K562 (cell line): ENCODE results near the gene ZSCAN5C. TPM values are rescaled to one million over a fixed set of nuclear protein-coding genes. Genes with fewer than 3 reads are reported as not detected.
A peak's percentile ranks its signal among the peaks of the same experiment; 100 is the strongest.

Experiments used
- ATAC-seq: fragments of 200-7000 bp; cut with Tn5 transposase; 3 replicates; pipeline ENCODE4 v1.9.1; 2020; ENCODE audit warnings: moderate library complexity
- BruUV-seq: library from RNA; stranded (reverse); fragments of 400-500 nt; replicated peaks from 2 replicates; lab custom pipeline; 2021; lab: Mats Ljungman, UMichigan
- CTCF ChIA-PET: fragments of 300-600 bp; formaldehyde crosslinking; extraction: SDS; loops from one replicate; lab custom pipeline; 2021; ENCODE audit warnings: low intra/inter-chr PET ratio; lab: Yijun Ruan, JAX
- POLR2A ChIA-PET: fragments of 300-600, 350-650 bp; sonication (Branson Sonifier 250); formaldehyde crosslinking; extraction: SDS; loops from one replicate; lab custom pipeline; 2021; ENCODE audit warnings: antibody characterized with exemption, inconsistent platforms; lab: Yijun Ruan, JAX
- DNase-seq, 4 experiments: peaks; one replicate each; pipeline versions ENCODE4 v3.0.0 to v3.0.0-alpha.2; 2011 to 2018; ENCODE audit warnings: low spot score in 3 of 4, mixed read lengths in 3 of 4; ENCODE audit errors: extremely low read depth in 1 of 4
- FAIRE-seq: peaks from 2 replicates; lab custom pipeline; 2011; peaks lifted over from hg19 to GRCh38; lab: Jason Lieb, UNC
- H2AFZ ChIP-seq: 2 replicates; pipeline ENCODE4 v1.6.0; 2011; ENCODE audit warnings: low read depth, low read length, control low read depth, inconsistent platforms
- H3K27ac ChIP-seq: fragments of 200-600 bp; 3 replicates; pipeline ENCODE4 v1.8.0; 2011; ENCODE audit warnings: low read depth, mild to moderate bottlenecking, control low read depth, inconsistent platforms, low read length, moderate library complexity, mixed read lengths; ENCODE audit errors: extremely low read depth
- H3K27me3 ChIP-seq, 2 experiments: fragments of 300-600 bp in 1 of 2; 2 replicates in 1 of 2; 3 replicates in 1 of 2; pipeline versions ENCODE4 v1.6.0 to v1.8.0; 2011; ENCODE audit warnings: inconsistent platforms in 2 of 2, low read length in 2 of 2, mild to moderate bottlenecking in 1 of 2, mixed read lengths in 1 of 2, moderate library complexity in 1 of 2; ENCODE audit not compliant: control insufficient read depth in 2 of 2, insufficient read depth in 2 of 2
- H3K36me3 ChIP-seq: fragments of 300-600 bp; 3 replicates; pipeline ENCODE4 v1.8.0; 2011; ENCODE audit warnings: mild to moderate bottlenecking, low read length, inconsistent platforms; ENCODE audit not compliant: control insufficient read depth, insufficient read depth
- H3K4me1 ChIP-seq, 2 experiments: fragments of 200-600 bp in 1 of 2; replicated peaks in 1 of 2; 2 replicates in 1 of 2; 3 replicates in 1 of 2; pipeline versions ENCODE4 v1.5.1 to v1.8.0; 2011; ENCODE audit warnings: inconsistent platforms in 2 of 2, low read length in 2 of 2, mild to moderate bottlenecking in 1 of 2, mixed read lengths in 1 of 2, moderate library complexity in 1 of 2; ENCODE audit not compliant: control insufficient read depth in 2 of 2, insufficient read depth in 2 of 2
- H3K4me2 ChIP-seq: 2 replicates; pipeline ENCODE4 v1.6.1; 2011; ENCODE audit warnings: low read length, control low read depth, inconsistent platforms, mixed read lengths; ENCODE audit not compliant: insufficient read depth
- H3K4me3 ChIP-seq: fragments of 200-600 bp; sonication (generic), shearing (Covaris generic); 2 replicates; pipeline ENCODE4 v1.5.1; 2016; ENCODE audit warnings: control low read depth, inconsistent platforms
- H3K79me2 ChIP-seq: fragments of 200-600 bp; 3 replicates; pipeline ENCODE4 v1.8.0; 2011; ENCODE audit warnings: low read length, inconsistent platforms; ENCODE audit not compliant: control insufficient read depth, insufficient read depth
- H3K9ac ChIP-seq, 2 experiments: 2 replicates each; pipeline versions ENCODE4 v1.6.0 to v1.6.1; 2011; ENCODE audit warnings: low read depth in 2 of 2, low read length in 2 of 2, control low read depth in 1 of 2, inconsistent platforms in 1 of 2, mild to moderate bottlenecking in 1 of 2, mixed read lengths in 1 of 2; ENCODE audit not compliant: insufficient read depth in 1 of 2
- H3K9me1 ChIP-seq: one replicate; pipeline ENCODE4 v1.6.0; 2011; ENCODE audit warnings: inconsistent platforms, mild to moderate bottlenecking, low read length, moderate library complexity; ENCODE audit not compliant: control insufficient read depth, insufficient read depth
- H3K9me3 ChIP-seq: replicated peaks from 2 replicates; pipeline ENCODE4 v1.5.1; 2011; ENCODE audit warnings: low read depth, low read length, inconsistent platforms; ENCODE audit not compliant: control insufficient read depth, insufficient read depth
- H4K20me1 ChIP-seq: replicated peaks from 2 replicates; pipeline ENCODE4 v1.6.1; 2011; ENCODE audit warnings: low read length, inconsistent platforms, mixed read lengths; ENCODE audit not compliant: control insufficient read depth, insufficient read depth
- CTCF ChIP-seq, 3 experiments: IDR thresholded peaks in 2 of 3; conservative IDR thresholded peaks in 1 of 3; 2 replicates each; pipeline ENCODE4 v1.5.1; 2011 to 2012; ENCODE audit warnings: low read length in 3 of 3, mild to moderate bottlenecking in 3 of 3, control low read depth in 2 of 3, improper control_type of control experiment in 1 of 3, inconsistent platforms in 1 of 3, low read depth in 1 of 3, mixed read lengths in 1 of 3, moderate library complexity in 1 of 3; ENCODE audit not compliant: insufficient read depth in 2 of 3
- KLF13 ChIP-seq: fragments of 450-650 bp; IDR thresholded peaks from 2 replicates; pipeline ENCODE4 v1.6.1; 2016; ENCODE audit warnings: missing genetic modification characterization, low read depth, mild to moderate bottlenecking, missing compliant biosample characterization, moderate library complexity, borderline replicate concordance
- NEUROD1 ChIP-seq: fragments of 150-350 bp; IDR thresholded peaks from 2 replicates; pipeline ENCODE4 v1.6.1; 2014; ENCODE audit warnings: borderline replicate concordance, low read length, low read depth; ENCODE audit not compliant: partially characterized antibody
- YY1 ChIP-seq, 3 experiments: IDR thresholded peaks; 2 replicates each; pipeline ENCODE4 v1.6.1; 2011; ENCODE audit warnings: low read length in 2 of 3, mild to moderate bottlenecking in 2 of 3, moderate library complexity in 2 of 3, borderline replicate concordance in 1 of 3, control low read depth in 1 of 3, low read depth in 1 of 3; ENCODE audit not compliant: insufficient read depth in 3 of 3, insufficient replicate concordance in 2 of 3, control insufficient read depth in 1 of 3, insufficient read length in 1 of 3; ENCODE audit errors: extremely low read depth in 1 of 3
- ZNF282 ChIP-seq: sonication (generic); formaldehyde crosslinking; IDR thresholded peaks from 2 replicates; pipeline ENCODE4 v1.8.1; 2023; ENCODE audit warnings: missing genetic modification reagents
- ZNF431 ChIP-seq: sonication (generic); formaldehyde crosslinking; IDR thresholded peaks from 2 replicates; pipeline ENCODE4 v1.8.0; 2022; ENCODE audit warnings: mild to moderate bottlenecking, missing genetic modification reagents
- WGBS: fragments of 100-300 bp; shearing (Covaris generic); methylation state at CpG from one replicate; pipeline ENCODE4 v1.1.6; 2016; ENCODE audit warnings: low coverage, mixed read lengths; ENCODE audit not compliant: insufficient coverage; ENCODE audit errors: missing lambda C conversion rate; 5-methylcytosine and 5-hydroxymethylcytosine counted together
- in situ Hi-C: fragments of 300-500 bp; cut with MboI; formaldehyde crosslinking; loops from 4 replicates; pipeline ENCODE4 v1.15.0; 2018; ENCODE audit warnings: inconsistent platforms, mixed read lengths
- intact Hi-C: fragments of 100-400 bp; cut with micrococcal nuclease; formaldehyde crosslinking; loops from 2 replicates; pipeline ENCODE4 v1.14.2; 2022
- polyA plus RNA-seq, 8 experiments: library from polyadenylated mRNA; depleted of rRNA in 4 of 8; stranded (reverse) in 5 of 8; unstranded in 3 of 8; fragments of >200 nt; fragmentation: Nextera tagmentation in 2 of 8; fragmentation: Illumina TruSeq in 1 of 8; extraction: Ambion mirVana in 2 of 8; extraction: Trizol in 1 of 8; gene quantifications; 2 replicates each; pipeline versions ENCODE4 v1.2.1 to v1.2.3, GENCODE V29; 2011 to 2014; ENCODE audit warnings: inconsistent platforms in 1 of 8, missing spikeins in 1 of 8
- total RNA-seq, 7 experiments: library from RNA; depleted of rRNA in 6 of 7; stranded (reverse); fragments of >200 nt in 6 of 7; fragmentation: Illumina TruSeq in 2 of 7; extraction: Trizol in 2 of 7; gene quantifications; 2 replicates each; pipeline versions ENCODE4 v1.2.1 to v1.2.3, GENCODE V29; 2011 to 2021; ENCODE audit warnings: low replicate concordance in 1 of 7
- TF ChIP-seq, protein P1 (sequence below): fragments of 250-450 bp; sonication (Bioruptor Pico); IDR thresholded peaks from 2 replicates; pipeline ENCODE4 v1.8.0; 2022; ENCODE audit warnings: moderate library complexity, mild to moderate bottlenecking, inconsistent platforms

Gene ZSCAN5C
- total and polyA plus RNA-seq, 9 of the 15 experiments (the other 6 are each of a cell fraction or from before 2014, with no cell fraction given), result 0.07 TPM; not detected in 8

- in situ Hi-C loops, result no loop called here
- no peaks in the 10 kb centered on the region for H3K9me1 ChIP-seq
- no peaks in the 10 kb centered on the region for H3K79me2 ChIP-seq
- H3K4me2 ChIP-seq, result no peak overlapping the region
- no peaks in the 10 kb centered on the region; a peak in 1 of 5 replicates for H3K4me1 ChIP-seq
- H3K9ac ChIP-seq, result no peak overlapping the region
- FAIRE-seq, result no peak
- no peaks in the 10 kb centered on the region for H4K20me1 ChIP-seq
- WGBS, result 50% methylated on average over 6 of the region's 6 CpGs
- CTCF ChIA-PET, result interaction anchor here (0.5 kb wide), 1 partner anchor 123 kb away, joined by 3 read pairs; no protein-coding TSS in a partner anchor
- no peak overlapping the region for H2AFZ ChIP-seq
- no TSS peak for BruUV-seq
- intact Hi-C loops, result no loop called here
- H3K27ac ChIP-seq, result no peak overlapping the region
- peaks cover 0 to 5% of the 10 kb centered on the region in 2 experiments; a peak in 1 of 5 replicates for H3K27me3 ChIP-seq
- TF ChIP-seq ZNF282 (CRISPR knock-in tag) (no peak), NEUROD1 (no peak), YY1 (IDR thresholded peaks at IDR 0.05; ENCODE audit: borderline replicate concordance in 1 of 3, control insufficient read depth in 1 of 3, extremely low read depth in 1 of 3, insufficient read depth in 3 of 3, insufficient read length in 1 of 3, insufficient replicate concordance in 2 of 3, low read depth in 1 of 3, low read length in 2 of 3) (no peak), CTCF (IDR thresholded peaks at IDR 0.05 in 2 of 3, conservative IDR thresholded peaks at IDR 0.05 in 1 of 3; ENCODE audit: insufficient read depth in 2 of 3, low read depth in 1 of 3, low read length in 3 of 3) (0 out of 6 replicates have a peak, but pooled peaks of 2 of the 3 experiments have one; percentile 12 to 24), KLF13 (tag) (no peak), ZNF431 (CRISPR knock-in tag) (no peak)
- TF ChIP-seq, protein P1, sequence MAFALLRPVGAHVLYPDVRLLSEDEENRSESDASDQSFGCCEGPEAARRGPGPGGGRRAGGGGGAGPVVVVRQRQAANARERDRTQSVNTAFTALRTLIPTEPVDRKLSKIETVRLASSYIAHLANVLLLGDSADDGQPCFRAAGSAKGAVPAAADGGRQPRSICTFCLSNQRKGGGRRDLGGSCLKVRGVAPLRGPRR (CRISPR knock-in tag), result no peak
- H3K4me3 ChIP-seq, result no peak overlapping the region
- H3K9me3 ChIP-seq, result peaks cover 2% of the 10 kb centered on the region; the same call in 1 of the 2 replicates
- no peak for ATAC-seq
- peak in 1 of 4 experiments; percentile 19 for DNase-seq
- POLR2A ChIA-PET, result no interaction called here
- no peaks in the 10 kb centered on the region for H3K36me3 ChIP-seq
Measured at GRCh38 chr19:56222901-56223300, 20.8 kb downstream of the ZSCAN5C start.
